Measurements from ENCODE around the gene TMEM176B. TPM values are rescaled to one million over a fixed set of nuclear protein-coding genes. Genes with fewer than 3 reads are reported as not detected.

TMEM176B gene
- total RNA-seq, 1 experiment from 2014 or later: 0.31 TPM

DNA sequence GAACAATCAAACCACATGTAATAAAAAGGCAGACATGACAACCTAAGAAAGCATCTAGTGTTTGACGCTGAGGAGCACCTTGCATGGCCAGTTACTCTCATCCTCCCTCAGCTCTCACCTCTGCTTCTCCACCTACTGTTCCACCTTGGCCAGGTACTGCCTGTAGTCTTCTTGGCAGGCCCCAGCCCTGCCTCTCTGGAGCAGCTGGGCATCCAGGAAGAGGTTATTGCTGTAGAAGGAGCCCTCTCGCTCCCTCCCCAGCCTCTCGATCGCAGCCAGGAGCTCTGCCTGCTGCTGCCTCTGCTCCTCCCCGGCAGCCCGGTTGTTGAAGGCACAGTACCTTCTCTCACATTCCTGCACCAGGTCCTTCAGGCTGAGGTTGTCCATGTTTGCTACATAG, 53.2 kb downstream of the TMEM176B start:
- no peaks in the 10 kb centered on the region for H3K4me1 ChIP-seq (ENCODE audit: control insufficient read depth, insufficient read depth, low read length)
- no peak overlapping the region for H3K27ac ChIP-seq (ENCODE audit: low read length)
- DNase-seq (ENCODE audit: low read depth, low spot score) (no peak), ATAC-seq (no peak)
- no peaks in the 10 kb centered on the region for H3K36me3 ChIP-seq (ENCODE audit: control insufficient read depth, insufficient read depth, low read length)
- ChIA-PET POLR2A (no interaction called here), CTCF (no interaction called here)
- in situ Hi-C loops (cut with HindIII; ENCODE audit: low pct_unique_long_range_greater_than_20kb, low sequenced_read_pairs) (no loop called here), intact Hi-C loops (cut with micrococcal nuclease; ENCODE audit: unreplicated experiment) (no loop called here)
- BruUV-seq (replicated peaks): no TSS peak
- H3K9me3 ChIP-seq (ENCODE audit: control insufficient read depth, insufficient read depth, low read depth, low read length): no peaks in the 10 kb centered on the region
- no peak for TF ChIP-seq TCF7L2 (IDR thresholded peaks at IDR 0.05; ENCODE audit: low read depth, low read length)
- no peak for TF ChIP-seq SIN3A (IDR thresholded peaks at IDR 0.05; ENCODE audit: borderline replicate concordance, insufficient read depth, low read depth, low read length)
- TF ChIP-seq POLR2AphosphoS5 (IDR thresholded peaks at IDR 0.05; ENCODE audit: low read depth, low read length): no peak
- TF ChIP-seq, protein P1, sequence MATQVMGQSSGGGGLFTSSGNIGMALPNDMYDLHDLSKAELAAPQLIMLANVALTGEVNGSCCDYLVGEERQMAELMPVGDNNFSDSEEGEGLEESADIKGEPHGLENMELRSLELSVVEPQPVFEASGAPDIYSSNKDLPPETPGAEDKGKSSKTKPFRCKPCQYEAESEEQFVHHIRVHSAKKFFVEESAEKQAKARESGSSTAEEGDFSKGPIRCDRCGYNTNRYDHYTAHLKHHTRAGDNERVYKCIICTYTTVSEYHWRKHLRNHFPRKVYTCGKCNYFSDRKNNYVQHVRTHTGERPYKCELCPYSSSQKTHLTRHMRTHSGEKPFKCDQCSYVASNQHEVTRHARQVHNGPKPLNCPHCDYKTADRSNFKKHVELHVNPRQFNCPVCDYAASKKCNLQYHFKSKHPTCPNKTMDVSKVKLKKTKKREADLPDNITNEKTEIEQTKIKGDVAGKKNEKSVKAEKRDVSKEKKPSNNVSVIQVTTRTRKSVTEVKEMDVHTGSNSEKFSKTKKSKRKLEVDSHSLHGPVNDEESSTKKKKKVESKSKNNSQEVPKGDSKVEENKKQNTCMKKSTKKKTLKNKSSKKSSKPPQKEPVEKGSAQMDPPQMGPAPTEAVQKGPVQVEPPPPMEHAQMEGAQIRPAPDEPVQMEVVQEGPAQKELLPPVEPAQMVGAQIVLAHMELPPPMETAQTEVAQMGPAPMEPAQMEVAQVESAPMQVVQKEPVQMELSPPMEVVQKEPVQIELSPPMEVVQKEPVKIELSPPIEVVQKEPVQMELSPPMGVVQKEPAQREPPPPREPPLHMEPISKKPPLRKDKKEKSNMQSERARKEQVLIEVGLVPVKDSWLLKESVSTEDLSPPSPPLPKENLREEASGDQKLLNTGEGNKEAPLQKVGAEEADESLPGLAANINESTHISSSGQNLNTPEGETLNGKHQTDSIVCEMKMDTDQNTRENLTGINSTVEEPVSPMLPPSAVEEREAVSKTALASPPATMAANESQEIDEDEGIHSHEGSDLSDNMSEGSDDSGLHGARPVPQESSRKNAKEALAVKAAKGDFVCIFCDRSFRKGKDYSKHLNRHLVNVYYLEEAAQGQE (IDR thresholded peaks at IDR 0.05; ENCODE audit: insufficient read depth in 1 of 2, low read depth in 2 of 2, low read length in 1 of 2): no peak
- TF ChIP-seq, protein P2, sequence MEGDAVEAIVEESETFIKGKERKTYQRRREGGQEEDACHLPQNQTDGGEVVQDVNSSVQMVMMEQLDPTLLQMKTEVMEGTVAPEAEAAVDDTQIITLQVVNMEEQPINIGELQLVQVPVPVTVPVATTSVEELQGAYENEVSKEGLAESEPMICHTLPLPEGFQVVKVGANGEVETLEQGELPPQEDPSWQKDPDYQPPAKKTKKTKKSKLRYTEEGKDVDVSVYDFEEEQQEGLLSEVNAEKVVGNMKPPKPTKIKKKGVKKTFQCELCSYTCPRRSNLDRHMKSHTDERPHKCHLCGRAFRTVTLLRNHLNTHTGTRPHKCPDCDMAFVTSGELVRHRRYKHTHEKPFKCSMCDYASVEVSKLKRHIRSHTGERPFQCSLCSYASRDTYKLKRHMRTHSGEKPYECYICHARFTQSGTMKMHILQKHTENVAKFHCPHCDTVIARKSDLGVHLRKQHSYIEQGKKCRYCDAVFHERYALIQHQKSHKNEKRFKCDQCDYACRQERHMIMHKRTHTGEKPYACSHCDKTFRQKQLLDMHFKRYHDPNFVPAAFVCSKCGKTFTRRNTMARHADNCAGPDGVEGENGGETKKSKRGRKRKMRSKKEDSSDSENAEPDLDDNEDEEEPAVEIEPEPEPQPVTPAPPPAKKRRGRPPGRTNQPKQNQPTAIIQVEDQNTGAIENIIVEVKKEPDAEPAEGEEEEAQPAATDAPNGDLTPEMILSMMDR (IDR thresholded peaks at IDR 0.05): no peak
- no peak overlapping the region for H3K4me3 ChIP-seq (ENCODE audit: low read depth in 2 of 2, low read length in 2 of 2)
- H3K27me3 ChIP-seq (ENCODE audit: control insufficient read depth, insufficient read depth, low read length): peaks cover 7% of the 10 kb centered on the region; the same call in 1 of the 2 replicates

DNA sequence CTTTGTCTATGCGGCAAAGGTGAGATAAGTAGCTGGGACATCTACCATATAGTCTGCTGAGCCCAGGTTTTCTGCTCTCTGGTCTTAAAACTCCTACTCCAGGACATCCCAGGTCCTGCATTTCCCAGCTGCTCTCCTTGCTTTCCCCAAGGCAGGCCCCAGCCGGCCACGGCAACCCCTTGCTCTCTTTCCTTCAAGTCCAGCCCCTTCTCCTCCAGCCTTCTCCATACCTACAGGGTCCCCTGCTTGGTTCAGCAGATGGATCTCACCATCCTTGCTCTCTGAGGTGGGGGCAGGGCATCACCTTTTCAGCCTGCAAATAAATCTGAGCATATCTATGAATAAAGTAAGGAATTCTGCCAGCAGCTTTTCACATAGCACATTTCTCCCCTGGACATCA, 54.3 kb downstream of the TMEM176B start:
- BruUV-seq (replicated peaks): no TSS peak
- intact Hi-C loops (cut with micrococcal nuclease; ENCODE audit: unreplicated experiment) (no loop called here), in situ Hi-C loops (cut with HindIII; ENCODE audit: low pct_unique_long_range_greater_than_20kb, low sequenced_read_pairs) (no loop called here)
- H3K4me3 ChIP-seq (ENCODE audit: low read depth in 2 of 2, low read length in 2 of 2): no peak overlapping the region
- ATAC-seq (no peak), DNase-seq (ENCODE audit: low read depth, low spot score) (no peak)
- ChIA-PET POLR2A (no interaction called here), CTCF (no interaction called here)
- H3K9me3 ChIP-seq (ENCODE audit: control insufficient read depth, insufficient read depth, low read depth, low read length): no peaks in the 10 kb centered on the region
- H3K4me1 ChIP-seq (ENCODE audit: control insufficient read depth, insufficient read depth, low read length): no peaks in the 10 kb centered on the region
- peaks cover 6% of the 10 kb centered on the region for H3K27me3 ChIP-seq (ENCODE audit: control insufficient read depth, insufficient read depth, low read length)
- TF ChIP-seq TCF7L2 (IDR thresholded peaks at IDR 0.05; ENCODE audit: low read depth, low read length) (no peak), POLR2AphosphoS5 (IDR thresholded peaks at IDR 0.05; ENCODE audit: low read depth, low read length) (no peak), SIN3A (IDR thresholded peaks at IDR 0.05; ENCODE audit: borderline replicate concordance, insufficient read depth, low read depth, low read length) (no peak)
- TF ChIP-seq, protein P1 (IDR thresholded peaks at IDR 0.05; ENCODE audit: insufficient read depth in 1 of 2, low read depth in 2 of 2, low read length in 1 of 2): no peak
- TF ChIP-seq, protein P2 (IDR thresholded peaks at IDR 0.05): no peak
- no peaks in the 10 kb centered on the region for H3K36me3 ChIP-seq (ENCODE audit: control insufficient read depth, insufficient read depth, low read length)
- no peak overlapping the region for H3K27ac ChIP-seq (ENCODE audit: low read length)
